ENCODE results near the gene PDCD1. TPM values are rescaled to one million over a fixed set of nuclear protein-coding genes. Genes with fewer than 3 reads are reported as not detected.
A peak's percentile ranks its signal among the peaks of the same experiment; 100 is the strongest.

Gene PDCD1
- total and polyA plus RNA-seq, 2 donors (not counting 1 experiment from before 2014, with no cell fraction given): not detected

GRCh38 chr2:241804326-241805229, 54.1 kb downstream of the PDCD1 start:
- no peak overlapping the region for H3K9ac ChIP-seq (ENCODE audit: insufficient read depth, low read length)
- H2AFZ ChIP-seq (ENCODE audit: low read length): no peak overlapping the region
- H3K27ac ChIP-seq (ENCODE audit: insufficient read depth, low read length): no peak overlapping the region
- TF ChIP-seq, protein P1, sequence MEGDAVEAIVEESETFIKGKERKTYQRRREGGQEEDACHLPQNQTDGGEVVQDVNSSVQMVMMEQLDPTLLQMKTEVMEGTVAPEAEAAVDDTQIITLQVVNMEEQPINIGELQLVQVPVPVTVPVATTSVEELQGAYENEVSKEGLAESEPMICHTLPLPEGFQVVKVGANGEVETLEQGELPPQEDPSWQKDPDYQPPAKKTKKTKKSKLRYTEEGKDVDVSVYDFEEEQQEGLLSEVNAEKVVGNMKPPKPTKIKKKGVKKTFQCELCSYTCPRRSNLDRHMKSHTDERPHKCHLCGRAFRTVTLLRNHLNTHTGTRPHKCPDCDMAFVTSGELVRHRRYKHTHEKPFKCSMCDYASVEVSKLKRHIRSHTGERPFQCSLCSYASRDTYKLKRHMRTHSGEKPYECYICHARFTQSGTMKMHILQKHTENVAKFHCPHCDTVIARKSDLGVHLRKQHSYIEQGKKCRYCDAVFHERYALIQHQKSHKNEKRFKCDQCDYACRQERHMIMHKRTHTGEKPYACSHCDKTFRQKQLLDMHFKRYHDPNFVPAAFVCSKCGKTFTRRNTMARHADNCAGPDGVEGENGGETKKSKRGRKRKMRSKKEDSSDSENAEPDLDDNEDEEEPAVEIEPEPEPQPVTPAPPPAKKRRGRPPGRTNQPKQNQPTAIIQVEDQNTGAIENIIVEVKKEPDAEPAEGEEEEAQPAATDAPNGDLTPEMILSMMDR (conservative IDR thresholded peaks at IDR 0.05 in 1 of 2, IDR thresholded peaks at IDR 0.05 in 1 of 2; ENCODE audit: low read depth in 1 of 2, low read length in 2 of 2): no peak
- TF ChIP-seq EZH2 (IDR thresholded peaks at IDR 0.05; ENCODE audit: low read length, missing control alignments): no peak
- peak in 1 of 2 donors; percentile 27 for DNase-seq (ENCODE audit: low read depth in 2 of 2)
- no peaks in the 10 kb centered on the region for H3K36me3 ChIP-seq (ENCODE audit: control insufficient read depth, insufficient read depth, low read length)
- no peaks in the 10 kb centered on the region for H3K27me3 ChIP-seq (ENCODE audit: control insufficient read depth, insufficient read depth, low read length)
- H4K20me1 ChIP-seq (ENCODE audit: control insufficient read depth, extremely low read depth, insufficient read depth, low read length): no peaks in the 10 kb centered on the region
- H3K9me3 ChIP-seq (ENCODE audit: control insufficient read depth, insufficient read depth, low read depth, low read length): no peaks in the 10 kb centered on the region
- no peaks in the 10 kb centered on the region for H3K79me2 ChIP-seq (ENCODE audit: control insufficient read depth, insufficient read depth, low read length)
- H3K4me2 ChIP-seq (ENCODE audit: extremely low read depth, insufficient read depth, low read length): peak overlapping the region; percentile 32
- H3K4me1 ChIP-seq (ENCODE audit: control insufficient read depth, extremely low read depth, insufficient read depth, low read length): peaks cover 5% of the 10 kb centered on the region
- H3K4me3 ChIP-seq (replicated peaks in 1 of 4; ENCODE audit: control extremely low read depth in 1 of 4, insufficient read depth in 1 of 4, low read depth in 3 of 4, low read length in 4 of 4): peak overlapping the region in 1 of 4 experiments; percentile 49

GRCh38 chr2:241803387-241804325, 55.0 kb downstream of the PDCD1 start:
- peak overlapping the region; percentile 30 for H2AFZ ChIP-seq (ENCODE audit: low read length)

More at GRCh38 chr2:241803387-241804325, 55.0 kb downstream of the PDCD1 start:
- peak; percentile 32 to 64 for DNase-seq (ENCODE audit: low read depth in 2 of 2)
- Histone ChIP-seq H3K4me1 (ENCODE audit: control insufficient read depth, extremely low read depth, insufficient read depth, low read length) (peaks cover 5% of the 10 kb centered on the region), H3K79me2 (ENCODE audit: control insufficient read depth, insufficient read depth, low read length) (no peaks in the 10 kb centered on the region), H3K4me3 (replicated peaks in 1 of 4; ENCODE audit: control extremely low read depth in 1 of 4, insufficient read depth in 1 of 4, low read depth in 3 of 4, low read length in 4 of 4) (peak overlapping the region; percentile 20 to 49 (median 32)), H3K9ac (ENCODE audit: insufficient read depth, low read length) (no peak overlapping the region), H3K27ac (ENCODE audit: insufficient read depth, low read length) (no peak overlapping the region), H3K36me3 (ENCODE audit: control insufficient read depth, insufficient read depth, low read length) (no peaks in the 10 kb centered on the region), H3K4me2 (ENCODE audit: extremely low read depth, insufficient read depth, low read length) (peak overlapping the region; percentile 87), H4K20me1 (ENCODE audit: control insufficient read depth, extremely low read depth, insufficient read depth, low read length) (no peaks in the 10 kb centered on the region), H3K27me3 (ENCODE audit: control insufficient read depth, insufficient read depth, low read length) (no peaks in the 10 kb centered on the region), H3K9me3 (ENCODE audit: control insufficient read depth, insufficient read depth, low read depth, low read length) (no peaks in the 10 kb centered on the region)
- TF ChIP-seq EZH2 (IDR thresholded peaks at IDR 0.05; ENCODE audit: low read length, missing control alignments): no peak
- TF ChIP-seq, protein P1 (conservative IDR thresholded peaks at IDR 0.05 in 1 of 2, IDR thresholded peaks at IDR 0.05 in 1 of 2; ENCODE audit: low read depth in 1 of 2, low read length in 2 of 2): no peak
